Choroid plexus epithelial cell (primary cell): ENCODE data around the gene RTN4IP1.
"Not testable (repeated sequence)": the region's sequence is repeated elsewhere in the genome, so short reads cannot be mapped to it uniquely, and the experiment has no call there.

ENCODE experiments used
- DNase-seq: peaks from one replicate; pipeline ENCODE4 v3.0.0-alpha.2; 2010; ENCODE audit warnings: low read depth
- H3K4me3 ChIP-seq: 2 replicates; pipeline ENCODE4 v1.5.1; 2011; ENCODE audit warnings: low read depth, mild to moderate bottlenecking, control low read depth, low read length, moderate library complexity
- TF ChIP-seq, protein P1 (sequence below): conservative IDR thresholded peaks from 2 replicates; pipeline ENCODE4 v1.5.1; 2011; ENCODE audit warnings: low read depth, mild to moderate bottlenecking, control low read depth, inconsistent platforms, low read length, moderate library complexity

Gene RTN4IP1

DNA sequence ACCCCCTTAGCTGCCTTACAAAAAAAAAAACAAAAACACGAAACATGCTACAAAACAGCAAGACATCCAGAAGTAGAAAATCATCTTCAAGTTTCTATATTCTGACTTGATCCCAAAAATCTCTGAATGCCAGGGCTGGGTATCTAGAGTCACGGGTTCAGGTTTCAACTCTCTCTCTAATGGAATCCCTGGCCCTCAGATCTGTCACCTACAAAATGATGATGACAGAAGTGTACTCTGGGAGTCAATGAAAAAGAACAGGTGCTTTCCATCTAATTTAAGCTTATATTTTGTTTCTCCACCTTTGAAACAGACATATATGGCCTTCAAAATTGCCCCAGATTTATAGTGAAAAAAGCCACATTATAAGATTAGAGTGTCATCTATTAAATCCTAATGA lies 18.3 kb downstream of the RTN4IP1 start:
- H3K4me3 ChIP-seq = no peak overlapping the region
- TF ChIP-seq, protein P1, sequence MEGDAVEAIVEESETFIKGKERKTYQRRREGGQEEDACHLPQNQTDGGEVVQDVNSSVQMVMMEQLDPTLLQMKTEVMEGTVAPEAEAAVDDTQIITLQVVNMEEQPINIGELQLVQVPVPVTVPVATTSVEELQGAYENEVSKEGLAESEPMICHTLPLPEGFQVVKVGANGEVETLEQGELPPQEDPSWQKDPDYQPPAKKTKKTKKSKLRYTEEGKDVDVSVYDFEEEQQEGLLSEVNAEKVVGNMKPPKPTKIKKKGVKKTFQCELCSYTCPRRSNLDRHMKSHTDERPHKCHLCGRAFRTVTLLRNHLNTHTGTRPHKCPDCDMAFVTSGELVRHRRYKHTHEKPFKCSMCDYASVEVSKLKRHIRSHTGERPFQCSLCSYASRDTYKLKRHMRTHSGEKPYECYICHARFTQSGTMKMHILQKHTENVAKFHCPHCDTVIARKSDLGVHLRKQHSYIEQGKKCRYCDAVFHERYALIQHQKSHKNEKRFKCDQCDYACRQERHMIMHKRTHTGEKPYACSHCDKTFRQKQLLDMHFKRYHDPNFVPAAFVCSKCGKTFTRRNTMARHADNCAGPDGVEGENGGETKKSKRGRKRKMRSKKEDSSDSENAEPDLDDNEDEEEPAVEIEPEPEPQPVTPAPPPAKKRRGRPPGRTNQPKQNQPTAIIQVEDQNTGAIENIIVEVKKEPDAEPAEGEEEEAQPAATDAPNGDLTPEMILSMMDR = no peak
- no peak for DNase-seq

DNA sequence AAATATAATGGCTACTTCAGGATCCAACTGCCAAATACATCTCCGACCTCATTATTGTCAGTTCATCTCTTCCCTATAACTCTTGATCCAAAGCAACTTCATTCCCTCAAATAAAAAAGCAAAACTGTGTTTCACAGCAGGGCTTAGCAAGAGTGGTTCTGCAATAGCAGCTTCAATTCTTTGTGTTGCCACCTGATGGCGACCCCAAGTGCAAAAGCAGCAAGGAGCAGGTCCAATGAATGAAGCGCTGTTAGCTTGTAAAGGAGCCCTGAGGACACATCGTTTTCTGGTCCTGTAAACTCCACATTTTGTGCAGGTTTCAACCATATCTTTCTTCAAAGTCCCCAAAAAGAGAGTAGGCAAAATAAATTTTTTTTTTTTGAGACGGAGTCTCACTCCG lies 19.6 kb downstream of the RTN4IP1 start:
- H3K4me3 ChIP-seq = no peak overlapping the region
- peak; percentile 44 for DNase-seq
- TF ChIP-seq, protein P1 = peak; percentile 51

DNA sequence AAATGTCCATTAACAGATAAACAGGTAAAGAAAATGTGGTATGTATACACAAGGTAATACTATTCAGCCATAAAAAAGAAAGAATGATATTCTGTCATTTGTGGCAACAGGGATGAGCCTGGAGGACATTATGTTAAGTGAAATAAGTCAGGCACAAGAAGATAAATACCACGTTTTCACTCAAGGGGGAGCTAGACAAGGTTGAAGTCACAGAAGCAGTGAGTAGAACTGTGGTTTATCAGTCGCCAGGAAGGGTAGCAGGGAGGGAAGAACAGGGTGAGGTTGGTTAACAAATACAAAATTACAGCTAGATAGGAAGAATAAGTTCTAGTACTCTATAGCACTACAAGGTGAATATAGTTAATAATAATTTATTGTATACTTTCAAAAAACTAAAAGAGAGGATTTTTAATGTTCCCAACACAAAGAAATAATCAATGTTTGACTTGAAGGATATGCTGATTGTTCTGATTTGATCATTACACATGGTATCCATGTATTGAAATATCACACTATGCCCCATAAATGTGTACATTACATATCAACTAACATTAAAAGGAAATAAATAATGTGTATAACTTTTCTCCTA lies 21.1 kb downstream of the RTN4IP1 start:
- TF ChIP-seq, protein P1 = peak; percentile 73
- H3K4me3 ChIP-seq = no peak overlapping the region
- peak; percentile 84 for DNase-seq

DNA sequence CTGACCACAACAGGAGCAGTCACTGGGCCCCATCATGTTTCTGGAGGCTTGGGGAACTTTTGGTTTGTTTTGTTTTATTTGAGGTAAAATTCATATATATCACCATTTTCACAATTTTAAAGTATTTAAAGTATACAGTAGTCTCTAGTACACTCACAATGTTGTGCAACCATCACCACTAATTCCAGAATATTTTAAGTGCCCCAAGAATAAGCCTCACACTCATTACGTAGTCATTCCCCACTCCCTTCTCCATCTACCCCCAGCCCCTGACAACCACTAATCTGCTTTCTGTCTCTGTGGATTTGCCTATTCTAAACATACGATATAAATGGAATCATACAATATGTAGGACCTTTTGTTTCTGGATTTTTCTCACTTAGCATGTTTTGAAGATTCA lies 29.0 kb downstream of the RTN4IP1 start:
- TF ChIP-seq, protein P1 = no peak
- no peak for DNase-seq
- H3K4me3 ChIP-seq = no peak overlapping the region

DNA sequence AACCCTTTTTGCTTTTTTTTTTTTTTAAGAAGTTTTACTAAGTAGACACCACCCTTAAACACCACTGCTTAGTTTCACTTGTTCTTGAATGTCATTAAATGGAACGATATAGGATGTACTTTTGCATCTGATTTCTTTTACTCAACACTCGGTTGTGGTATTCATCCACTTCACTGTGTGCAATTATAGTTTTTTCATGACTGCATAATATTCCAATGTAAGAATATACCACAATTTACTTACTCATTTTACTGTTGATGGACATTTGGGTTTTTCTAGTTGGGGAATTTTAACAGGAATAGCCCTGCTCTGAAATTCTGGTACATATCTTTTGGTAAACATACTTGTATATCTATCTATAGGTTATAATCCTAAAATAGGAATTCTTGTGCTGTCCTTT lies 29.9 kb downstream of the RTN4IP1 start:
- TF ChIP-seq, protein P1 = no peak
- DNase-seq = no peak
- no peak overlapping the region for H3K4me3 ChIP-seq

DNA sequence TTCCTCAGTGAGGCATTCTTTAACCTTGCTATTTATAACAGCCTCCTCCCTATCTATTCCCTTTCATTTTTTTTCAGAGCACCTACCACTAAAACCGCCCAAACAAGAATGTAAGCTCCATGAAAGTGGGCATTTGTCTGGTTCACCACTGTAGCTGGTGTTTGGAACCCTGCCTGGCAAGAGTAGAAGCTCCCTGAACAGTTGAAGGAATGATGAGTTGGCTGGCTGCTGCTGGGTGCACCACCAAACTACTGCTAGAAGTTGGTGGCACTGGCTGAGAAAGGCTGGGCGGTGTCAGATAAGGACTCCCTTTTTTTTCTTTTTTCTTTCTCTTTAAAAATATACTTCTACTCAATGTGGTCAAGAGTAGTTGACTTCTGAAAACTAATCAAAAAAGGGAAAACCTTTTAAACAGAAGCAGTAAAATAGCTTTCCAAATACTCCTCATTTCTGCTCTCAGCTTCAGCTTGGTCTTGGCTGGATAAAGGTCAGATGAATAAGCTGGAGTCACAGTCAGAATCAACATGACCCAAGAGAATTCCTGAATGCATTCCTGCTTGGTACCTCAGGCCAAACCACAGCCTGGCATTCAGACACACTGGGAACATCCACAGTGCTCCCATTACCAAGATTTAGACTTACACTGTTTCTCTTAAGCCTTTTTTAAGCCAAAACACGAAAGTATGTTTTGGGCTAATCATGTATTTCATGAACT lies 38.0 kb downstream of the RTN4IP1 start:
- TF ChIP-seq, protein P1 = no peak
- peak; percentile 79 for DNase-seq

DNA sequence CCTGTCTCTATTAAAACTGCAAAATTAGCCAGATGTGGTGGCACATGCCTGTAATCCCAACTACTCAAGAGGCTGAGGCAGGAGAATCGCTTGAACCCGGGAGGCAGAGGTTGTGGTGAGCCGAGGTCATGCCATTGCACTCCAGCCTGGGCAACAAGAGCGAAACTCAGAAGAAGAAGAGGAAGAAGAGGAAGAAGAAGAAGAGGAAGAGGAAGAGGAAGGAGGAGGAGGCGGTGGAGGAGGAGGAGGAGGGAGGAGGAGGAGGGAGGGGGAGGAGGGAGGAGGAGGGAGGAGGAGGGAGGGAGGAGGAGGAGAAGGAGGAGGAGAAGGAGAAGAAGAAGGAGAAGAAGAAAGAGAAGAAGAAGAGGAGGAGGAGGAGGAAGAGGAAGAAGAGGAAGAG lies 40.4 kb downstream of the RTN4IP1 start:
- H3K4me3 ChIP-seq, DNase-seq: not testable (repeated sequence)

More for the DNA sequence above, 38.0 kb downstream of the RTN4IP1 start:
- no peak overlapping the region for H3K4me3 ChIP-seq
